WTC11 (cell line): ENCODE data around the gene RAB8B. TPM values are rescaled to one million over a fixed set of nuclear protein-coding genes. Genes with fewer than 3 reads are reported as not detected.

ENCODE experiments used
- ATAC-seq: fragments of 200-7000 bp; cut with Tn5 transposase; 2 replicates; pipeline ENCODE4 v1.10.0; 2021; ENCODE audit warnings: mild to moderate bottlenecking, moderate library complexity
- CTCF ChIA-PET: fragments of 300-600 bp; sonication (Branson Sonifier 250); formaldehyde crosslinking; loops from one replicate; lab custom pipeline; 2021; ENCODE audit warnings: antibody characterized with exemption; lab: Charles Lee
- POLR2A ChIA-PET: fragments of 350-600 bp; sonication (Branson Sonifier 250); formaldehyde crosslinking; loops from one replicate; lab custom pipeline; 2021; ENCODE audit warnings: antibody characterized with exemption; lab: Charles Lee
- DNase-seq: peaks from one replicate; pipeline ENCODE4 v3.0.0; 2021; ENCODE audit warnings: low spot score
- H3K27ac Mint-ChIP-seq: 2 replicates; pipeline ENCODE4 v1.8.0; 2021; ENCODE audit warnings: mixed read lengths
- H3K27me3 Mint-ChIP-seq: 2 replicates; pipeline ENCODE4 v1.8.0; 2021; ENCODE audit warnings: low read depth, mild to moderate bottlenecking, moderate library complexity, mixed read lengths
- H3K36me3 Mint-ChIP-seq: 2 replicates; pipeline ENCODE4 v1.8.0; 2021; ENCODE audit warnings: mixed read lengths
- H3K4me1 Mint-ChIP-seq: 2 replicates; pipeline ENCODE4 v1.8.0; 2022; ENCODE audit warnings: mixed read lengths
- H3K4me3 Mint-ChIP-seq: 2 replicates; pipeline ENCODE4 v1.8.0; 2021; ENCODE audit warnings: mild to moderate bottlenecking, moderate library complexity, mixed read lengths
- H3K9me3 Mint-ChIP-seq: 2 replicates; pipeline ENCODE4 v1.8.0; 2021; ENCODE audit warnings: mixed read lengths
- ATF2 ChIP-seq: sonication (generic); formaldehyde crosslinking; IDR thresholded peaks from 2 replicates; pipeline ENCODE4 v1.8.1; 2022; ENCODE audit warnings: low read depth, missing genetic modification reagents, borderline replicate concordance
- CREB1 ChIP-seq: sonication (generic); formaldehyde crosslinking; IDR thresholded peaks from 2 replicates; pipeline ENCODE4 v1.8.0; 2023; ENCODE audit warnings: mild to moderate bottlenecking, missing genetic modification reagents
- CTCF ChIP-seq: fragments of 200-600 bp; IDR thresholded peaks from 2 replicates; pipeline ENCODE4 v1.8.0; 2022; ENCODE audit warnings: antibody characterized with exemption
- E2F1 ChIP-seq: sonication (generic); formaldehyde crosslinking; IDR thresholded peaks from 2 replicates; pipeline ENCODE4 v1.8.0; 2022; ENCODE audit warnings: mild to moderate bottlenecking, missing genetic modification reagents
- E2F4 ChIP-seq: sonication (generic); formaldehyde crosslinking; IDR thresholded peaks from 2 replicates; pipeline ENCODE4 v1.8.1; 2022; ENCODE audit warnings: low read depth, mild to moderate bottlenecking, moderate library complexity, missing genetic modification reagents, borderline replicate concordance
- ESRRA ChIP-seq: sonication (generic); formaldehyde crosslinking; IDR thresholded peaks from 2 replicates; pipeline ENCODE4 v1.8.1; 2022; ENCODE audit warnings: mild to moderate bottlenecking, missing genetic modification reagents, borderline replicate concordance
- GABPB1 ChIP-seq: sonication (generic); formaldehyde crosslinking; IDR thresholded peaks from 2 replicates; pipeline ENCODE4 v1.8.1; 2023; ENCODE audit warnings: mild to moderate bottlenecking, missing genetic modification reagents
- MLX ChIP-seq: sonication (generic); formaldehyde crosslinking; IDR thresholded peaks from 2 replicates; pipeline ENCODE4 v1.8.1; 2023; ENCODE audit warnings: mild to moderate bottlenecking, missing genetic modification reagents, moderate library complexity
- USF1 ChIP-seq: sonication (generic); formaldehyde crosslinking; IDR thresholded peaks from 2 replicates; pipeline ENCODE4 v1.8.0; 2022; ENCODE audit warnings: mild to moderate bottlenecking, missing genetic modification reagents
- USF2 ChIP-seq: sonication (generic); formaldehyde crosslinking; IDR thresholded peaks from 2 replicates; pipeline ENCODE4 v1.8.1; 2023; ENCODE audit warnings: mild to moderate bottlenecking, missing genetic modification reagents, moderate library complexity
- ZNF121 ChIP-seq: sonication (generic); formaldehyde crosslinking; IDR thresholded peaks from 2 replicates; pipeline ENCODE4 v1.8.0; 2023; ENCODE audit warnings: missing genetic modification reagents
- ZNF138 ChIP-seq: sonication (generic); formaldehyde crosslinking; conservative IDR thresholded peaks from 2 replicates; pipeline ENCODE4 v1.8.1; 2022; ENCODE audit warnings: mild to moderate bottlenecking, moderate library complexity, missing genetic modification reagents
- ZNF263 ChIP-seq: sonication (generic); formaldehyde crosslinking; IDR thresholded peaks from 2 replicates; pipeline ENCODE4 v1.8.1; 2022; ENCODE audit warnings: low read depth, mild to moderate bottlenecking, moderate library complexity, missing genetic modification reagents
- ZNF317 ChIP-seq: sonication (generic); formaldehyde crosslinking; IDR thresholded peaks from 2 replicates; pipeline ENCODE4 v1.8.1; 2023; ENCODE audit warnings: low read depth, mild to moderate bottlenecking, moderate library complexity, missing genetic modification reagents, borderline replicate concordance
- ZNF396 ChIP-seq: fragments of 250-450 bp; sonication (Bioruptor Pico); IDR thresholded peaks from 2 replicates; pipeline ENCODE4 v1.8.0; 2021; ENCODE audit warnings: mild to moderate bottlenecking, moderate library complexity, borderline replicate concordance
- ZNF512 ChIP-seq: sonication (generic); formaldehyde crosslinking; IDR thresholded peaks from 2 replicates; pipeline ENCODE4 v1.8.1; 2022; ENCODE audit warnings: missing genetic modification reagents, borderline replicate concordance
- ZNF532 ChIP-seq: fragments of 250-450 bp; sonication (Bioruptor Pico); IDR thresholded peaks from 2 replicates; pipeline ENCODE4 v1.9.0; 2021; ENCODE audit warnings: mild to moderate bottlenecking, borderline replicate concordance
- total RNA-seq: library from RNA; stranded (reverse); gene quantifications from 3 replicates; pipeline ENCODE4 v1.2.3, GENCODE V29; 2021

RAB8B gene
- total RNA-seq, 1 experiment from 2014 or later = 32.5 TPM

GRCh38 chr15:63232943-63233342 is 43.5 kb downstream of the RAB8B start:
- DNase-seq (no peak), ATAC-seq (no peak)
- TF ChIP-seq ZNF121 (CRISPR knock-in tag) (0 out of 2 replicates have a peak, but pooled peaks have one; percentile 27), MLX (CRISPR knock-in tag) (no peak), GABPB1 (no peak), ESRRA (CRISPR knock-in tag) (no peak)
- ChIA-PET CTCF (interaction anchor here (0.9 kb wide), 1 partner anchor 169 kb away, joined by 3 read pairs; no protein-coding TSS in a partner anchor), POLR2A (interaction anchor here (0.6 kb wide), 2 partner anchors 43 to 44 kb away, joined by 3 to 5 read pairs; partner anchors contain the start of gene APH1B)
- Mint-ChIP-seq H3K4me3 (no peak overlapping the region), H3K36me3 (no peaks in the 10 kb centered on the region), H3K4me1 (peaks cover 23% of the 10 kb centered on the region), H3K27me3 (no peaks in the 10 kb centered on the region), H3K27ac (no peak overlapping the region), H3K9me3 (no peaks in the 10 kb centered on the region; the same call in 1 of the 2 replicates)

GRCh38 chr15:63233667-63234423 is 44.4 kb downstream of the RAB8B start:
- peaks cover 23% of the 10 kb centered on the region for H3K4me1 Mint-ChIP-seq
- no peaks in the 10 kb centered on the region; the same call in 1 of the 2 replicates for H3K9me3 Mint-ChIP-seq
- DNase-seq (no peak), ATAC-seq (no peak)
- no peak overlapping the region for H3K4me3 Mint-ChIP-seq
- peak overlapping the region; percentile 2; the same call in 1 of the 2 replicates for H3K27ac Mint-ChIP-seq
- ChIA-PET CTCF (interaction anchor here (0.6 kb wide), 1 partner anchor 17 kb away, joined by 3 read pairs; no protein-coding TSS in a partner anchor), POLR2A (no interaction called here)
- no peaks in the 10 kb centered on the region for H3K27me3 Mint-ChIP-seq
- no peaks in the 10 kb centered on the region for H3K36me3 Mint-ChIP-seq
- no peak for TF ChIP-seq ZNF317 (CRISPR knock-in tag)
- no peak for TF ChIP-seq ATF2 (CRISPR knock-in tag)
- TF ChIP-seq USF2 = no peak
- no peak for TF ChIP-seq USF1 (CRISPR knock-in tag)
- TF ChIP-seq ZNF532 = no peak
- TF ChIP-seq ZNF138 (CRISPR knock-in tag) = no peak
- TF ChIP-seq E2F4 (CRISPR knock-in tag) = no peak
- no peak for TF ChIP-seq CREB1 (CRISPR knock-in tag)
- no peak for TF ChIP-seq ZNF396 (CRISPR knock-in tag)
- no peak for TF ChIP-seq ZNF263 (CRISPR knock-in tag)
- TF ChIP-seq ZNF512 (CRISPR knock-in tag) = no peak
- TF ChIP-seq CTCF = no peak
- no peak for TF ChIP-seq E2F1 (CRISPR knock-in tag)
